Effector memory CD4-positive, alpha-beta T cell (primary cell): Measurements from ENCODE around the gene S100A14.

Experiments
- DNase-seq, 3 donors: peaks; one replicate each; pipeline ENCODE4 v3.0.0-alpha.2; 2020
- H3K27ac ChIP-seq: 2 replicates; pipeline ENCODE4 v1.7.0; 2013; ENCODE audit warnings: mild to moderate bottlenecking, low read length, moderate library complexity; ENCODE audit not compliant: insufficient read depth, poor library complexity, severe bottlenecking
- H3K27me3 ChIP-seq: replicated peaks from 2 replicates; pipeline ENCODE4 v1.7.0; 2013; ENCODE audit warnings: mild to moderate bottlenecking, low read length; ENCODE audit not compliant: insufficient read depth, control insufficient read depth, poor library complexity, severe bottlenecking
- H3K36me3 ChIP-seq: 2 replicates; pipeline ENCODE4 v1.7.0; 2013; ENCODE audit warnings: mild to moderate bottlenecking, low read length, moderate library complexity; ENCODE audit not compliant: control insufficient read depth, insufficient read depth
- H3K4me1 ChIP-seq: 2 replicates; pipeline ENCODE4 v1.7.0; 2013; ENCODE audit warnings: low read length, mild to moderate bottlenecking; ENCODE audit not compliant: control insufficient read depth, insufficient read depth, poor library complexity, severe bottlenecking
- H3K4me3 ChIP-seq: 2 replicates; pipeline ENCODE4 v1.7.0; 2013; ENCODE audit warnings: low read length, low read depth, mild to moderate bottlenecking; ENCODE audit not compliant: insufficient read depth, poor library complexity, severe bottlenecking
- H3K9me3 ChIP-seq: 2 replicates; pipeline ENCODE4 v1.7.0; 2013; ENCODE audit warnings: mild to moderate bottlenecking, low read length, moderate library complexity; ENCODE audit not compliant: control insufficient read depth

The S100A14 gene

DNA sequence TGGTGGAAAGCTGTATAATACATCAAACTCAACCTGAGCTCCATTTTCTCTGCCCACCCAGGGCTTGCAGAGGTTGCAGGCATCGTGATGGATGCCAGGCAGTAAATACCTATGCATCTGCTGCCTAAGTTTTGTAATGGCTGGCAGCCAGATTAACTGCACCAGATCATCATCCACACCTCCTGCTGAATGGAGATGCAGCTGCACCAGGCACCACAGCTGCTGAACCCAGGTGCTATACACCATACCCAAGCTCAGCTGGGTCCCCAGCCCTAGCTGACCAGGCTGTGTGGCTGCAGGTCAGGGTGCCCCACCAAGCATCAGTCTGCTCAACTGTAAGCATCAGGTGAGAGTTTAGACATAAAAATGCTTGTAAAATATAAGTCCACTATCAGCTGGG lies 35.6 kb upstream of the S100A14 start:
- H3K27ac ChIP-seq: no peak overlapping the region
- H3K9me3 ChIP-seq: no peaks in the 10 kb centered on the region
- peaks cover 4% of the 10 kb centered on the region for H3K4me1 ChIP-seq
- no peak overlapping the region for H3K4me3 ChIP-seq
- no peak for DNase-seq
- peaks cover 7% of the 10 kb centered on the region for H3K36me3 ChIP-seq
- H3K27me3 ChIP-seq: no peaks in the 10 kb centered on the region

DNA sequence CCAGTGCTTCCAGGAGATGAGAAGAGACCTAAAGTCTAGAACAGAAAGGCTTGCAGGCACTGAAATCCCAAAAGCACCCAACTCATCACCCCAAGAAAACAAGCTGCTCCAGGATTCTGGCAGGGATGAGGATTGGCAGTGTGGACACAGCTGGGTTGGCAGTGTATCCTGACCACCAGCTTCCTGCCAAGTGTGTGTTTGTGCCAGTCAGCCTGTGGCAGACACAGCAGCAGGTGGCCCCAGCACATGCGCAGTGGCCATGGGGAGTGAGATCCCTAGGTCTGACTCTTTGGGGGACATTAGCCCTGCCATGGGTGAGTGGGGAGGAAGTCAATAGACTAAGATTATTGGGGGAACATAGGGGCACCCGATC lies 33.7 kb upstream of the S100A14 start:
- no peak overlapping the region for H3K4me3 ChIP-seq
- peaks cover 22% of the 10 kb centered on the region for H3K36me3 ChIP-seq
- no peak for DNase-seq
- H3K27ac ChIP-seq: no peak overlapping the region
- H3K27me3 ChIP-seq: no peaks in the 10 kb centered on the region
- H3K4me1 ChIP-seq: peaks cover 4% of the 10 kb centered on the region
- no peaks in the 10 kb centered on the region for H3K9me3 ChIP-seq

DNA sequence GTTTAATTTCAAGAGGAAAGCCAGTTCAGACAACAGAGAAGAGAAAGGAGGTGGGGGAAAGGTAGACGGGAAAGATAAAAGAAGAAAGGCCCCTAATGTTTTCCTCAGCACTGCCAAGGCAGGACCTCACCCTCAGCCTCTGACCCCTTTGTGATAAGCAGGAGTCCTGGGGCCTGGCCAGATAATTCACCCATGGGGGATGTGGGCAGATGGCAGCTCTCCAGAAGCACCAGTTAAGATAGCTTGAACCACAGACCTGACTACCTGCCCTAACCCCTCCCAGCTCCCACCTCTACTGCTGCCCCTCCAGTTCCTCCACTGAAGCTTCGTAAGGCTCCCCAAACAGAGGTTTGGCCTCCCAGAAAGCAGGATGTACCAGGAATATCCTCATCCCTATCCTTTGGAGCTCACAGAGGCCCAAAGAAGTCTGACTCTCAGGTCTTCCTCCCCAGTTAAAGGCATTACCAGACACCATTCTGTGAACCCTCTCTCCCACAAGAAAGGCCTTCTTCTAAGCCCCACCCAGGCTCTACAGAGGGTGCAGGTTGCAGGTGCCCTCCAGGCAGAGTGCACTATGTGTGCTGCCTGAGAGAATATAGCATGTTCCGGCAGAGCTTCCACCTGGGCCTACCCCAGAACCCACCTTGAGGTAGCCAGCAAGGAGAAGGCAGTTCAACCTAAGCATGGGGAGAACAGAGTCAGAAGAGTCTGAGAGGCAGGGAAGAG lies 33.2 kb upstream of the S100A14 start:
- DNase-seq: no peak
- Histone ChIP-seq H3K27ac (no peak overlapping the region), H3K4me1 (peaks cover 4% of the 10 kb centered on the region), H3K27me3 (no peaks in the 10 kb centered on the region), H3K9me3 (no peaks in the 10 kb centered on the region), H3K4me3 (no peak overlapping the region), H3K36me3 (peaks cover 27% of the 10 kb centered on the region)

DNA sequence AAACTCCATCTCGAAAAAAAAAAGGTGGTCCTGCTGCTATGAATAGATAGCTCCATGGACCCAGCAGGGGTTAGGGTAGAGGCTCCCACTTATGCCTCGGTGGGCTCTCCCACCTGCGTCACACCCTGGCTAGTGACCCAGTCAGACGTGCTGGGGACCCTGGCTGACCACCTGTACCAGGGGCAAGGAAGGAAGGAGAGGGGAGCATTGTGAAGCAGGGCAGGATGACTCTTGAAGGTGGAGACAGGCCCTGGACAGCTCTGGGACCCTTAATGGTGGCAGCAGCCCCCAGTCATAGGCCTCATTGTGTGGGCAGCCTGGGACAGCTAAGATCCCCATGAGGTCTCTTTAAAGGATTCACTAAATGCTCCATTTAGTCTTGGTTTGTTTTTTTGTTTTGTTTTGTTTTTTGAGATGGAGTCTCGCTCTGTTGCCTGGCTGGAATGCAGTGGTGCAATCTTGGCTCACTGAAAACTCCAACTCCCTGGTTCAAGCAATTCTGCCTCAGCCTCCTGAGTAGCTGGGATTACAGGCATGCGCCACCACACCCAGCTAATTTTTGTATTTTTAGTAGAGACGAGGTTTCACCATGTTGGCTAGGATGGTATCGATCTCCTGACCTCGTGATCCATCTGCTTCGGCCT lies 32.0 kb upstream of the S100A14 start:
- H3K4me1 ChIP-seq: peaks cover 4% of the 10 kb centered on the region
- no peak for DNase-seq

DNA sequence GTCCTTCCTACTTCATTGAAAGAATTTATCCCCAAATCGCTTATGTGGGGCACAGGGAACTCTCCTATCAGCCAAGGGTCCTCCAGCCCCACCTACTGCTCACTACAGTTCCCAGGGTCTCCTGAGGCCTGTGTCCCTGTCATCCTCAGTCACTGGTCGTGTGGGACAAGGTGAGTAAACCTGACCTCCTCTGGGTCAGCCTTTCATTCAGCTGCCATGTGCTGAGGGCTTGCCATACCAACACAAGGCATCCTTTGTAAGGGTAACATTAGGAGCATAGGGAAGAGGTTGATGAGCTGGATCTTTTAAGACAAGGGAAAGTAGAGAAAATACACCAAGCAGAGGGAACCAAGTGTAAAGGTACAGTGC lies 31.2 kb upstream of the S100A14 start:
- Histone ChIP-seq H3K9me3 (no peaks in the 10 kb centered on the region), H3K27me3 (no peaks in the 10 kb centered on the region), H3K4me1 (peaks cover 4% of the 10 kb centered on the region), H3K36me3 (peaks cover 46% of the 10 kb centered on the region), H3K27ac (no peak overlapping the region), H3K4me3 (no peak overlapping the region)
- DNase-seq: no peak

More for the DNA sequence above, 32.0 kb upstream of the S100A14 start:
- H3K36me3 ChIP-seq: peaks cover 38% of the 10 kb centered on the region
- no peaks in the 10 kb centered on the region for H3K27me3 ChIP-seq
- H3K4me3 ChIP-seq: no peak overlapping the region
- H3K9me3 ChIP-seq: no peaks in the 10 kb centered on the region
- no peak overlapping the region for H3K27ac ChIP-seq

DNA sequence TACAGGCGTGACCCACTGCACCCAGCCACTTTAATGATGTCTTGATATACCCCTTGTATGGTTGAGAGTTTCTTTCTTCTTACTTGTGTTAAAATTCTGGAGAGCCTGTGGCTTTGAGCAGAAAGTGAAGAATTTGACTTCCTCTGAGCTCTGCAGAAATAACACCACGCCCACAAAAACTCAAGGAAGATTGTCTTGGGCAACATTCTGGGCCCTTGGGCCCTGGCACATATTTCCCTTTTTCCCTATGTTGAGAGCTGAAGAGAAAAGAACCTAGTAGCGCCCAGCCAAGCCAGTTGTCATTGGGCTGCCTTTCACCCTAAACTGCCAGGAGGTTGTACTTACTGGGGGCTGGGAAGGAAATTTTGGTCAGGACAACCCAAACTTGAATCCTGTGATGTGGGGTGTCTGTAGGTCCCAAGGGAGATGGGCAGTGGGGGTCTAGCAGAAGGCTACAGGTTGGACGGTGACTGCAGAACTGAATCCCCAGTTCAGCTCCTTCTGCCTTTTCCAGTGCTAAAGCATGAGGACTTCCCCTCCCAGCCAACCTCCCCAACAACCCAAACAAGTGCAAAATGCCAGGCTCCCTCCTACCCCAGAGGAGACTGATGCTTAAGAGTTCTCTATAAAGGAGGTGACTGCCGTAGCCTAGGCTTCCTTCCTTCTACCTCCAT lies 30.7 kb upstream of the S100A14 start:
- no peak for DNase-seq
- Histone ChIP-seq H3K27me3 (no peaks in the 10 kb centered on the region), H3K9me3 (no peaks in the 10 kb centered on the region), H3K36me3 (peaks cover 52% of the 10 kb centered on the region), H3K4me1 (peaks cover 4% of the 10 kb centered on the region), H3K4me3 (no peak overlapping the region), H3K27ac (no peak overlapping the region)

DNA sequence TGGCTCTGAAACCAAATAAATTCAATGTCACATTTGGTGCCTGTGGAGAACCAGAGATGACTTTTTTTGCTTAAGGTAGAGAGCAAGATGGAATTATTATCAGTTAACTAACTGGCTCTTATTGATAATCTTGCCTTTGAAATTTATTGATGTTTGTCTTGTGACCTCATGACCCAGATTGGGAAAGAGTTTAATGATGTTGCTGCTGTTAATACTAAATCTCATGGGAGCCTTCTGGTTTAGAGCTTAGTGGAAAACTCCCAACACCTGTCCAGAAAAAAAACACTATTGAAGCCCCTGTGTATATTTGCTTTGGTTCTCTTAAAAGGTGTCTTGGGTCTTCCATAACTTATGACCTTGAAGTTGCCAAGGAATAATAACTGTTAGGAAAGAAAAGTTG lies 27.7 kb upstream of the S100A14 start:
- Histone ChIP-seq H3K27me3 (no peaks in the 10 kb centered on the region), H3K9me3 (no peaks in the 10 kb centered on the region), H3K4me1 (no peaks in the 10 kb centered on the region), H3K4me3 (no peak overlapping the region), H3K36me3 (peaks cover 81% of the 10 kb centered on the region), H3K27ac (no peak overlapping the region)
- DNase-seq: no peak

DNA sequence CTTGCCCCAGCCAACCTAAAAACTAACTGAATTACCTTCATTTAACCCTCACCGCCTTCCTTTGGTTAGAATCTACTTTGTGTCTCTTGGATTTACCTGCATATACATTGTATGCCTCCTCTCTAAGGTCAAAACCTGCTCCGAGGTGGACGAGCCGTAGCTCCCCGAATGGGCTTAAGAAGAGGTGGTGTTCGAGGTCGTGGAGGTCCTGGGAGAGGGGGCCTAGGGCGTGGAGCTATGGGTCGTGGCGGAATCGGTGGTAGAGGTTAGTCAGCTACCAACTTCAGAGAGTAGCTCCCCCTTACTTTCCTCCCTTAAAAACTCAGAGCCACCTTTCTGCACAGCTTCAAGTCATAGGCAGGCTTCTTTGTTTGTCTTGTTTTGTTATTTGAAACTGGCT lies 27.0 kb upstream of the S100A14 start:
- Histone ChIP-seq H3K9me3 (no peaks in the 10 kb centered on the region), H3K4me1 (no peaks in the 10 kb centered on the region), H3K27ac (no peak overlapping the region), H3K27me3 (no peaks in the 10 kb centered on the region), H3K4me3 (no peak overlapping the region), H3K36me3 (peaks cover 89% of the 10 kb centered on the region)
- no peak for DNase-seq

DNA sequence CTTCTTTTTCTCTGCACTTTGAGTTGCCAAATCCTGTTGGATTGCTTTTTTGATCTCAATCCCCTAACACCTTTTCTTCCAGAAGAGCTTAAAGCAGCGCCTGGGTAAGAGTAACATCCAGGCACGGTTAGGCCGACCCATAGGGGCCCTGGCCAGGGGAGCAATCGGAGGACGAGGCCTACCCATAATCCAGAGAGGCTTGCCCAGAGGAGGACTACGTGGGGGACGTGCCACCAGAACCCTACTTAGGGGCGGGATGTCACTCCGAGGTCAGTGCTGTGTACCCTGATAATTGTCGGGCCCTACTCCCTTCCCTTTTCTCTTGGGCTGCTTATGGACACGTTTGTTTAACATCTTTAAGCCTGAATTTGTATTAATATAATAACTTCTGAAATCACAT lies 26.0 kb upstream of the S100A14 start:
- Histone ChIP-seq H3K9me3 (no peaks in the 10 kb centered on the region), H3K36me3 (peaks cover 94% of the 10 kb centered on the region), H3K4me3 (no peak overlapping the region), H3K27ac (no peak overlapping the region), H3K27me3 (no peaks in the 10 kb centered on the region), H3K4me1 (no peaks in the 10 kb centered on the region)
- no peak for DNase-seq

DNA sequence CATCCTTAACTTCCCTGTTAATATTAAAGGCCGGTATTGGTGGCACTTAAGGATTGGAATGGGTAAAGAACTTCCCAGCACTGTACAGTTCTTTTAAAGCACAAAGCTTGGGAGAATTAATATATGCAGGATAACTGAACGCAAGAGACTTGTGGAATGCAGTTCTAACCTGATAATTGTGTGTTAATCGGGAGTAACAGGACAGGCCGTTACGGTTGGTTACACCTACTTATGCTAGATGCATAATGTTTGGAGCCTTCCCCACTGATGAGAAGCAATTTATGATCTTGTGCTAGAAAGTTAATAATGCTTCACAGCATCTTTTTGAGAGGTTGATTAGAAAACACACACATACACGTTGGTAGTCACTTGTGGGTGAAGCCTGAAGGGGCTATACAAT lies 24.7 kb upstream of the S100A14 start:
- H3K4me3 ChIP-seq: no peak overlapping the region
- no peaks in the 10 kb centered on the region for H3K4me1 ChIP-seq
- H3K36me3 ChIP-seq: peaks cover 96% of the 10 kb centered on the region
- no peak overlapping the region for H3K27ac ChIP-seq
- no peaks in the 10 kb centered on the region for H3K9me3 ChIP-seq
- no peaks in the 10 kb centered on the region for H3K27me3 ChIP-seq
- DNase-seq: no peak
